Measurements from ENCODE around the gene ELK4.

DNA sequence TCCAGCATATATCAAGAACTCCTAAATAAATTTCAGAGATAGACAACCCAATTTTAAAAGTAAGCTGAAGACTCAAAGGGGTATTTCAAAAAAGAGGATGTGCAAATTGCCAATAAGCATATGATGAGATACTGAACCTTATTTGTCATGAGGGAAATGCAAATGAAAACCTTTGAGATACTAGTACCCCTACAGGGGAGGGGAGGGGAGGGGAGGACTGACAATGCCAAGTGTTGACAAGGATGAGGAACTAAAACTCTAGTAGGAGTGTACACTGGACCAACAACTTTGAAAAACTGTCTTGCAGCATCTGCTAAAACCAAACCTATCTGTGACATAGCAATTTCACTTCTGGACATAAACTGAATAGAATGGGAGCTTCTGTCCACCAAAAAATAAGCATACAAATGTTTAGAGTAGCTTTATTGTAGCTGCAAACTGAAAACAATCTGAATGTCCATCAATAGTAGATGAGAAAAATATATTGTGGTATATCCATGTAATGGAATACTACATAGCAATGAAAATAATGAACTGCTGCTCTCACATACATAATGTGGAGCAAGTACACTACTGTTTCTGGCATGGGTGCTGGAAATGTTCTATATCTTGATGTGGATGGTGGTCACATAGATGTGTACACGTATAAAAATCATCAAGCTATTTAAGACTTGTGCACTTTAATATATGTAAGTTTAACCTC lies 70.2 kb downstream of the ELK4 start:
- TF ChIP-seq EP300 (IDR thresholded peaks at IDR 0.05; ENCODE audit: borderline replicate concordance in 1 of 2, low read depth in 2 of 2, low read length in 2 of 2) (no peak), CTCF (IDR thresholded peaks at IDR 0.05; ENCODE audit: control extremely low read depth in 1 of 3, insufficient read depth in 1 of 3, low read depth in 1 of 3, low read length in 3 of 3) (no peak), SUZ12 (IDR thresholded peaks at IDR 0.05; ENCODE audit: low read length) (no peak), TEAD4 (IDR thresholded peaks at IDR 0.05; ENCODE audit: low read depth, low read length) (no peak), SIN3A (conservative IDR thresholded peaks at IDR 0.05 in 1 of 2, IDR thresholded peaks at IDR 0.05 in 1 of 2; ENCODE audit: low read depth in 1 of 2, low read length in 2 of 2) (no peak), EZH2 (IDR thresholded peaks at IDR 0.05; ENCODE audit: low read depth, low read length, severe bottlenecking) (no peak), SP1 (IDR thresholded peaks at IDR 0.05; ENCODE audit: low read depth, low read length) (no peak), POLR2A (IDR thresholded peaks at IDR 0.05; ENCODE audit: control extremely low read depth in 1 of 2, low read depth in 2 of 2, low read length in 2 of 2) (no peak), JUND (IDR thresholded peaks at IDR 0.05; ENCODE audit: low read length) (no peak), CBX8 (IDR thresholded peaks at IDR 0.05; ENCODE audit: borderline replicate concordance, low read depth, low read length) (no peak), POLR2AphosphoS5 (IDR thresholded peaks at IDR 0.05; ENCODE audit: low read depth, low read length) (no peak)
